ENCODE data around the gene ARFGEF2.

DNA sequence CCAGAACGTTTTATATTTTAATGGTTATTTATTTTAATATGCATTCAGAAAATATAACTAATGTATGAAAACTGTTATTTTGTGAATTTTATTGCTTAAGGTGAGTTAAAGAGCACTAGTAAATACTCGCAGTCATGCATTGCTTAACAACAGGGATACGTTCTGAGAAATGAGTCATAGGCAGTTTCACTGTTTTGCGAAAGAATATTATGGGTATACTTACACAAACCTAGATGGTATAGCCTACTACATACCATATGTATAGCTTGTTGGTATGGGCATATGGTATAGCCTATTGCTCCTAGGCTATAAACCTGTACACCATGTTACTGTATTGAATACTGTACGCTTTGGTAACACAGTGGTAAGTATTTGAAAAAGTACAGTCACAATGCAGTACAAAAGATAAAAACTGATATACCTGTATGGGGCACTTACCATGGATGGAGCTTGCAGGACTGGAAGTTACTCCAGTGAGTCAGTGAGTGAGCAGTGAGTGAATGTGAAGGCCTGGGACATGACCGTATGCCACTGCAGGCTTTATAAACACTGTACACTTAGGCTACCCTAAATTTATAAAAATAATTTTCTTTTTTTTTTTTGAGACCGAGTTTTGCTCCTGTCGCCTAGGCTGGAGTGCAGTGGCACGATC, 38.5 kb downstream of the ARFGEF2 start:
- TF ChIP-seq, protein P1, sequence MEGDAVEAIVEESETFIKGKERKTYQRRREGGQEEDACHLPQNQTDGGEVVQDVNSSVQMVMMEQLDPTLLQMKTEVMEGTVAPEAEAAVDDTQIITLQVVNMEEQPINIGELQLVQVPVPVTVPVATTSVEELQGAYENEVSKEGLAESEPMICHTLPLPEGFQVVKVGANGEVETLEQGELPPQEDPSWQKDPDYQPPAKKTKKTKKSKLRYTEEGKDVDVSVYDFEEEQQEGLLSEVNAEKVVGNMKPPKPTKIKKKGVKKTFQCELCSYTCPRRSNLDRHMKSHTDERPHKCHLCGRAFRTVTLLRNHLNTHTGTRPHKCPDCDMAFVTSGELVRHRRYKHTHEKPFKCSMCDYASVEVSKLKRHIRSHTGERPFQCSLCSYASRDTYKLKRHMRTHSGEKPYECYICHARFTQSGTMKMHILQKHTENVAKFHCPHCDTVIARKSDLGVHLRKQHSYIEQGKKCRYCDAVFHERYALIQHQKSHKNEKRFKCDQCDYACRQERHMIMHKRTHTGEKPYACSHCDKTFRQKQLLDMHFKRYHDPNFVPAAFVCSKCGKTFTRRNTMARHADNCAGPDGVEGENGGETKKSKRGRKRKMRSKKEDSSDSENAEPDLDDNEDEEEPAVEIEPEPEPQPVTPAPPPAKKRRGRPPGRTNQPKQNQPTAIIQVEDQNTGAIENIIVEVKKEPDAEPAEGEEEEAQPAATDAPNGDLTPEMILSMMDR (conservative IDR thresholded peaks at IDR 0.05), result no peak
- no peak for TF ChIP-seq ZFX (IDR thresholded peaks at IDR 0.05)
